Spinal cord (tissue), 10 donors: Measurements from ENCODE around the gene NEK6. TPM values are rescaled to one million over a fixed set of nuclear protein-coding genes. Genes with fewer than 3 reads are reported as not detected.
A peak's percentile ranks its signal among the peaks of the same experiment; 100 is the strongest.

ENCODE experiments used
- DNase-seq, 6 donors: peaks; one replicate each; pipeline versions ENCODE4 v3.0.0 to v3.0.0-alpha.2; 2013 to 2015; ENCODE audit warnings: low spot score in 6 of 6, low read depth in 4 of 6
- H3K27ac ChIP-seq: one replicate; pipeline ENCODE4 v1.5.1; 2013; ENCODE audit warnings: low read depth, low read length, control low read depth
- H3K27me3 ChIP-seq: one replicate; pipeline ENCODE4 v1.6.1; 2013; ENCODE audit warnings: low read length; ENCODE audit not compliant: control insufficient read depth, insufficient read depth
- H3K36me3 ChIP-seq: one replicate; pipeline ENCODE4 v1.6.1; 2013; ENCODE audit warnings: low read length; ENCODE audit not compliant: control insufficient read depth, insufficient read depth
- H3K4me1 ChIP-seq: one replicate; pipeline ENCODE4 v1.6.1; 2013; ENCODE audit warnings: low read length; ENCODE audit not compliant: control insufficient read depth, insufficient read depth
- H3K4me3 ChIP-seq: one replicate; pipeline ENCODE4 v1.5.1; 2013; ENCODE audit warnings: low read depth, low read length, control low read depth
- H3K9me3 ChIP-seq: one replicate; pipeline ENCODE4 v1.6.1; 2013; ENCODE audit warnings: low read length; ENCODE audit not compliant: control insufficient read depth, insufficient read depth
- WGBS: methylation state at CpG from one replicate; pipeline ENCODE4 v1.1.5; 2013; ENCODE audit warnings: missing lambda C conversion rate; ENCODE audit not compliant: insufficient coverage; 5-methylcytosine and 5-hydroxymethylcytosine counted together
- polyA plus RNA-seq, 2 donors: library from polyadenylated mRNA; unstranded; fragments of 120-200 nt; gene quantifications; one replicate each; pipeline ENCODE4 v1.2.1, GENCODE V29; 2013; ENCODE audit not compliant: insufficient read length in 2 of 2
- total RNA-seq, 2 donors: library from RNA; depleted of rRNA in 1 of 2; stranded (reverse); fragments of 120-200 nt in 1 of 2; fragments of >200 nt in 1 of 2; gene quantifications; one replicate each; pipeline versions ENCODE4 v1.2.3 to v1.2.4, GENCODE V29; 2013 to 2014
- donor health status: healthy.

Gene NEK6
- total and polyA plus RNA-seq, 4 donors: 26.1 to 39.0 (median 30.4) TPM

DNA sequence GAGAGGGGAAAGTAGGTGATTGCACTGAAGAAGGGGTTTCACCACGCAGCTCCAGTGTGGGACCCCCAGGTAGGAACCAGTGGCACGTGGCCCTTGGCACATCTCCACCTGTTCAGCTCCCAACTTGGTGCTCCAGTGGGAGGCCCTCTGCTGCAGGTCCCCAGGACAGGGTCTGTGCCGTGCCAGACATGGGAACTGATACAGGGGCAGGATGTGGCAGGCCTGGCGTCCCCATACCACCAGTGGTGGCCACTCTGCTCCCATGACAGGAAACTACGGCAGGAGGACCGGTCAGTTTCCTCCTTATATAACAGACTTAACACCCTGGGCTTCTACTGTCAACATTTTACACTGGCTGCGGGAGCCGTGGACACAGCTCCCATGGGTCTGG is 90.2 kb downstream of the NEK6 start:
- no peaks in the 10 kb centered on the region for H3K9me3 ChIP-seq
- WGBS: 99% methylated on average over 6 of the region's 8 CpGs
- H3K36me3 ChIP-seq: peaks cover 91% of the 10 kb centered on the region
- no peak for DNase-seq
- H3K27me3 ChIP-seq: no peaks in the 10 kb centered on the region
- H3K27ac ChIP-seq: no peak overlapping the region
- no peak overlapping the region for H3K4me3 ChIP-seq
- H3K4me1 ChIP-seq: peaks cover 23% of the 10 kb centered on the region

DNA sequence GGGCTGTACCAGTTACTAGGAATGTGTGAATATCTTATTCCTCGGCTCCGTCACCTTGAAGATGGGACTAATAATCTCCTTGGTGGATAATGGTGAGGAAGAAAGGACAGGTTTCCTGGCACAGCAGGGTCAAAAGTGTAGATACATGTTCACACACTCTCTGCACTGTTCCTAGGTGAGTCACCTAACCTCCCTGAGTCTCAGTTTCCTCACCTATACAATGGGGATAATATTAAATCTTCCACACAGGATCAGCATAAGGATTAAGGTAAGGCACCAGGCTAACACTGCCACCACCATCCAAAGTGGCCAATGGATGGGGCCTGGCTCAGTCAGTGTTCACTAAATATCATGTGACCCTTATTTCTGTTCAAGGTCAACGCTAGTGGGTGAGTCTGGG is 90.6 kb downstream of the NEK6 start:
- Histone ChIP-seq H3K36me3 (peaks cover 93% of the 10 kb centered on the region), H3K27me3 (no peaks in the 10 kb centered on the region), H3K27ac (no peak overlapping the region), H3K4me1 (peaks cover 19% of the 10 kb centered on the region), H3K9me3 (no peaks in the 10 kb centered on the region), H3K4me3 (no peak overlapping the region)
- 94% methylated on average over 3 of the region's 3 CpGs for WGBS
- no peak for DNase-seq

DNA sequence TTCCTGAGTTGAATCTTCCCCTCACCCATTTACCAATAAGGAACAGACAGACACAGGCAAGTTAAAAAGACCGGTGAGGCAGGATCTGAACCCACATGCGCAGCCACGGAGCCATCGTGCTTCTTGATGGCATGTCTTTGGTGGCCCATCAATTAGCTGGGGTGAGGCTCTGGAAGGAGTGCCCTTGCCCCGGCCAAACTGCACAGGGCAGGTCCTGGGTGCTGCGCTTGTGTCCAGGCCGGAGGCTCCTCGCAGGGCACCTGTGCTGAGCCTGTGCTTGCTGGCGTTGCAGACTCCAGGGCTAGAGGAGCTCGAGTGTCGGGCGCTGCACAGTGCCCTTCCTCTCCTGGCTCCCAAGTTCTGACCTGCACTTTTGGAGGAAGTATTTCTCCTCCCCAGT is 91.1 kb downstream of the NEK6 start:
- DNase-seq: no peak
- Histone ChIP-seq H3K9me3 (no peaks in the 10 kb centered on the region), H3K36me3 (peaks cover 93% of the 10 kb centered on the region), H3K27ac (no peak overlapping the region), H3K4me3 (no peak overlapping the region), H3K4me1 (peaks cover 14% of the 10 kb centered on the region), H3K27me3 (no peaks in the 10 kb centered on the region)
- WGBS: 96% methylated on average over 12 of the region's 12 CpGs

DNA sequence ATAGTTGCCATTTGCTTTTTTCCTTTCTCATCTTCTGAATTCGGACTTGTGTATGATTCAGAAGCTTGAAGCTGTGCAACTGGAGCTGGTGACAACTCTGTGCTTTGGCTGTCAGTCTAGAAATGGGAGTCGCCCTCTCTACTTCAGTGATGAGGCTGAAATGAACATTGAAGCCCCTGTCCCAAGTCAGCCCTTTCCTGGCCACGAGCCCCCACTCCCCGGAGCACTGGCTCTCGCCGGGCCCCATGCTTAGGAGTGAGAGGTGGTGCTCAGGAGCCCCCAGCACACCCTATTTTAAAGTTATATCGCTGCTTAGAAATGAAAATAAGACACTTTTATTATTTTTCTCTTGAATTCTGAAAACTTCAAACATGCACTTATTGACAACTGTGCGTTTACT is 91.5 kb downstream of the NEK6 start:
- 85% methylated on average over 3 of the region's 8 CpGs for WGBS
- H3K4me3 ChIP-seq: no peak overlapping the region
- H3K4me1 ChIP-seq: peaks cover 13% of the 10 kb centered on the region
- no peak for DNase-seq
- H3K9me3 ChIP-seq: no peaks in the 10 kb centered on the region
- H3K36me3 ChIP-seq: peaks cover 91% of the 10 kb centered on the region
- no peak overlapping the region for H3K27ac ChIP-seq
- H3K27me3 ChIP-seq: no peaks in the 10 kb centered on the region

DNA sequence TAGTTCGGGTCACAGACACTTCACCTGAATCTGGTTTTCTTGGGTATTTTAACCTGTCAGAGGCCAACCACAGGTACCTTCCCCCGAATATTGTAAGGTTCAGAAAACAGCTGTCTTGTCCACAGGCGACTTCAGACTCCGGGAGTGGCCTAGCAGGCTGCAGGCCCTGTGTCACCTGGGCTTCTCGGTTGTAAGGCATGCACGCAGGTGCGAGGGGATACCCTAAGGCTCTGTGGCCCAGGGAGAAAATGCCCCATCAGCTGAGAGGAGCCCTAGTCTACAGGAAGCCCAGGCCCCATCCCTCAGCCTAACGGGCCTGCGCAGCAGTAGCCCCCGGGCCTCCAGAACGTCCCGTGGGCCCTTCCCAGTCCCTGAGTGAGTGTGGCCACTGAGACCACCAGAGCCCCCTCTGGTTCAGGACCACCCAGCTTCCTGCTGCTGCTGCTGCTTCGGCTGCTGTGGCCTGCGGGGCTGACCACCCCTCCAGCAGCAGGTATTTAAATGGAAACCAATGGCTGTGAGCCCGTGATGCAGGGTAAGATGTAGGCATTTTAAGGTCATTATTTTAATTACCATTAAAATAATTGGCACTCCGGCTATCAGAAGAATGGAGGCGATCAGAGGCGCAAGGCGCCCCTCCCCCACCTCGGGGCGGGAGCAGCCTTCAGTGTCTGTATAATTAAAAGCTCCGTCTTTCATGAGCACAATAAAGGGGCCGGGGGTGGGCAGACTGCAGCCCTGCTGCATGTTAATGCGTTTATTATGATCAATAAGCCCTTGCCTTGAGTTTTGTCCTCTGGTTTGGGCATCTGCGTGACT is 92.1 kb downstream of the NEK6 start:
- H3K27ac ChIP-seq: no peak overlapping the region
- no peaks in the 10 kb centered on the region for H3K9me3 ChIP-seq
- H3K36me3 ChIP-seq: peaks cover 91% of the 10 kb centered on the region
- peak in 2 of 6 donors; percentile 43 to 56 for DNase-seq
- H3K4me1 ChIP-seq: peaks cover 16% of the 10 kb centered on the region
- H3K27me3 ChIP-seq: no peaks in the 10 kb centered on the region
- 55% methylated on average over 21 of the region's 25 CpGs for WGBS
- H3K4me3 ChIP-seq: no peak overlapping the region

DNA sequence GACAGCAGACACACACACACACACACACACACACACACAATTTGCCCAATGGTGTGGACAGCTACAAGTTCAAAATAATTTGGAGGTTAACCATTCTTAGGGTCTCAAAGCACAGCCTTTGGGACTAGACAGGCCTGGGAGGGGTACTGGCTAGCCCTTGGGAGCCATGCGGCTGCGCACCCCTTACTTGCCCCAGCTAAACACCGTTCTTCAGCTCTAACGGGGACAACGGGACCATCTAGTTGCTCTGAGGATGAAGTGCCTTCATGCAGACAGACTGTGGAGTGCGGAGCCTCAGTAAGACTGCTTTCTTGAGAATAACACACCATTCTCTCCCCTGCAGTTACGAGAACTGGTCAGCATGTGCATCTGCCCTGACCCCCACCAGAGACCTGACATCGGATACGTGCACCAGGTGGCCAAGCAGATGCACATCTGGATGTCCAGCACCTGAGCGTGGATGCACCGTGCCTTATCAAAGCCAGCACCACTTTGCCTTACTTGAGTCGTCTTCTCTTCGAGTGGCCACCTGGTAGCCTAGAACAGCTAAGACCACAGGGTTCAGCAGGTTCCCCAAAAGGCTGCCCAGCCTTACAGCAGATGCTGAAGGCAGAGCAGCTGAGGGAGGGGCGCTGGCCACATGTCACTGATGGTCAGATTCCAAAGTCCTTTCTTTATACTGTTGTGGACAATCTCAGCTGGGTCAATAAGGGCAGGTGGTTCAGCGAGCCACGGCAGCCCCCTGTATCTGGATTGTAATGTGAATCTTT is 92.9 kb downstream of the NEK6 start:
- Histone ChIP-seq H3K27ac (no peak overlapping the region), H3K27me3 (no peaks in the 10 kb centered on the region), H3K36me3 (peaks cover 91% of the 10 kb centered on the region), H3K9me3 (no peaks in the 10 kb centered on the region), H3K4me1 (peaks cover 24% of the 10 kb centered on the region), H3K4me3 (no peak overlapping the region)
- 72% methylated on average over 15 of the region's 16 CpGs for WGBS
- DNase-seq: no peak

DNA sequence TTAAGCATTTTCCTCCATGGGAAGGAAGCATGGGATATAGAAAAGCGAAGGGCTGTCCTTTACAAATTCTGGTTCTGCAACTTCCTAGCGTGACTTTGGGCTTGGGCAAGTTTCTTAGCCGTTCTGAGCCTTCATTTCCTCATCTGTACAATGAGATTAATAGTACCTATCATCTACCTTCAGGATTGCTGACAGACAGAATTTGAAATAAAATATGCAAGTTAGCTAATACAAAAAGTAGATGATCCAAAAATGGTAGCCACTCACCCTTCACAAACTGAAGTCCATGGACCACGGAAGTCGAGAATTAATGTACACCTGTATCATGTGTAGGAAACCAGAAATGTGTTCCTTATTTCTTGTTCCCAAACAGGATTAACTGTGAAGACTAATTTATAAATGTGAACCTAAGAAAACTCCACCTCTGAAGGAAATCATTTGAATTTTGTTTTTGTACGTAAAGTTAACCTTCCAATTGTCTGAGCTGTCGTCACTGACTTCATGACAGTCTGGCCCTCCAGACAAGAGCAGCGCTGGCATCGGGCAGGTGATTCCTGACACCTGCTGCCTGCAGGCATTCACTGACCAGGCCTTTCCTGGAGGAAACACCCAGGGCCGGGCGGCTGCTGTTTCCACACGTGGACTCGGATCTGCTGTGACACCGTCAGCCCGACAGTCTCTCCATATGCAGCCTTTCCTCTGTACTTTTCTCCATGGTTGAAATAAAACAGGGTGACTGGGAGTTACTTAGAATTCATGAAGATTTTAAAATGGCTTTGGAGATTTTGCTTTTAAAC is 94.1 kb downstream of the NEK6 start:
- Histone ChIP-seq H3K4me1 (peaks cover 29% of the 10 kb centered on the region), H3K4me3 (no peak overlapping the region), H3K36me3 (peaks cover 91% of the 10 kb centered on the region), H3K27ac (no peak overlapping the region), H3K27me3 (no peaks in the 10 kb centered on the region), H3K9me3 (no peaks in the 10 kb centered on the region)
- DNase-seq: no peak
- 91% methylated on average over 5 of the region's 15 CpGs for WGBS

DNA sequence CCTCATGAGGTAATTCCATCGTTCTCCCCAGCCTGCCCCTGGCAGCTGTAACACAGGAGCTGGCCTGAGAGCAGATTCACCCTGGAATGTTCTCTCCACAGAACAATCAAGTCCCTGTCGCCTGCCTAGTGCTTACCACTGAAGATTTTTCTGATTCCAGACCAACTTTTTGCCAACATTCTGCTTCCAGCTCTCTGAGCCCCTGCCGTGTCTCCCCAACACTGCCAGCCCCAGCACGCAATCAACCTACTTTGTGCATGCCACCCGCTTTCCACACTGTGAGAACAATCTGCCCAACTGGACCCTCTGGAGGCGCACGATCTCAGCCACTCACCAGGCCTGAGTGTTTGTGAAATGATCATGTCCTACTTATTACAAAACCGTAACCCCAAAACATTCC is 94.9 kb downstream of the NEK6 start:
- H3K4me1 ChIP-seq: peaks cover 29% of the 10 kb centered on the region
- 50% methylated on average over 5 of the region's 8 CpGs for WGBS
- H3K27me3 ChIP-seq: no peaks in the 10 kb centered on the region
- DNase-seq: no peak
- no peaks in the 10 kb centered on the region for H3K9me3 ChIP-seq
- peaks cover 85% of the 10 kb centered on the region for H3K36me3 ChIP-seq
- no peak overlapping the region for H3K27ac ChIP-seq
- H3K4me3 ChIP-seq: no peak overlapping the region

DNA sequence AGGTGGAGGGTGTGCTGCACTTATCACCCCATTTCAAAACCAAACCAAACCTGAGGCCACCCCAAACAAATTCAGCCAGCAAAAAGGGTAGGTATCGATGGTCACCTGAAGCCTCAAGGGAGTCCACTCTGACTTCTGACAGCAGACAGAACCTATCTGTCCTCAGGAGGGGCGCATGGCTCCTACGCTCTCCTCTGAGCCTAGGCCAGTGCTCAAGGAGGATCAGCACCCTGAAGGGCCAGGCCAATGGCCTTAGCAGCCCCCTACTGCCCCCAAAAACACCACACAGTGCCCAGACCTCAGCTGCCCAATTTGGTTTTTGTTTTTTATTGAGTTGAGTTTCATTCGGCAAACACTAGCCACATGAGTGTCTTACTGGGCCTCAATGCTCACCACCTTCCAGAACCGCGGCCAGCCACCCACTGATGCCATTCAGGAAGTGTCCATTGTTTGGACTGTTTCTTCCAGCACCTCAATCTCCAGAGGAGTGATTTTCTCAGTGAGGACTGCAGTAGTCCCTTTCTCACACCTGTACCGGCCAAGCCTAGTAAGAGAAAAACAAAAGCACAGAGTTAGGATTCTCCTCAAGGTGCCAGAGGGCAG is 95.5 kb downstream of the NEK6 start:
- no peaks in the 10 kb centered on the region for H3K27me3 ChIP-seq
- no peaks in the 10 kb centered on the region for H3K9me3 ChIP-seq
- no peak for DNase-seq
- H3K36me3 ChIP-seq: peaks cover 81% of the 10 kb centered on the region
- 93% methylated on average over 4 of the region's 7 CpGs for WGBS
- H3K4me3 ChIP-seq: no peak overlapping the region
- no peak overlapping the region for H3K27ac ChIP-seq
- peaks cover 29% of the 10 kb centered on the region for H3K4me1 ChIP-seq
